ENCODE data around the gene KLHL6.
A peak's percentile ranks its signal among the peaks of the same experiment; 100 is the strongest.

KLHL6 gene

DNA sequence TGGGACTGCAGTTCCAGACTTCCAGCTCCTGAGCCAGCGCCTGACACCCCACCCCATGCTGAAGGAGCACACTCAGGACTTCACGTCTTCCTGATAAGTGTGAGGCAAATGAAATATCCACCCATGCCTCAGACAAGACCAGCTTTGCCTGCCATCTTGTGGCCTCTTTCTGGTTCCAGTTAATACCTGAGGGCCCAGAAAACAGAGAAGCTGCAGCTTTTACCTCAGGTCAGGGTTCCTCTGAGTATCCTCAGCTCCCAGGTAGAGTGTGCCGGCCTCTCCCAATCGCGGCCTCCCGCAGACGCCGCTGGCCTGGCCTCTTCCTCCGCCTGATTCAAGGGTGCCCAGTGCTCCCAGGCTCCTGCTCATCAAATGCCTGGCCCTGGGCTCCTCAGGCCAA is 5.1 kb upstream of the KLHL6 start:
- no peak for DNase-seq

DNA sequence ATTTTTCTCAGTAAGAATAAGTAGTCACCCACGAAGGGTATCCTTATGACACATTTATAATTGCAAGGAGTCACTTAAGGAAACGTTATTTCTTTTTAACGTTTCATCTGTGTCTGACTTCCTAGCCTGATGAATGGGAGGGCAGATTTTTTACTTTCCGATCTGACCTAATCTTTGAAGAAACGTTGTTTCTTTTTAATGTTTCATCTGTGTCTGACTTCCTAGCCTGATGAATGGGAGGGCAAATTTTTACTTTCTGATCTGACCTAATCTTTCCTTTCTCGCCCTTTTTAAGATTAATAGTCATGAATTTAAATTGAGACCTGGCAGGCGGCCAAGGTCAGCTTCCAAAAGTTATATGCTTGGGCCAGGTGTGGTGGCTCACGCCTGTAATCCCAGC is 3.0 kb upstream of the KLHL6 start:
- no peak for DNase-seq

DNA sequence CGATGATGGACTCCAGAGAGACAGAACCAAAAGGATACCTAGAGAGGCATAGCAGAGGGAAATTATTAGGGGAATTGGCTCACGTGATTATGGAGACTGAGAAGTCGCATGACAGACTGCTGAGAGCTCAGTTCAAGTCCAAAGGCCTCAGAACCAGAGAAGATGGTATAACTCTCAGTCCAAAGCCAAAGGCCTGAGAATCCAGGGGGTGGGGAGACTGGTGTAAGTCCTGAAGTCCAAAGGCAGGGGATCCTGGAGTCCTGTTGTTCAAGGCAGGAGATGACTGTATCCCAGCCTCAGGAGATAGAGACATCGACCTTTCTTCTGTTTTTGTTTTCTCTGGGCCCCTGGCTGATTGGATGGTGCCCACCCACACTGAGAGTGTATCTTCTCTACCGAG is 1.2 kb upstream of the KLHL6 start:
- DNase-seq: no peak

DNA sequence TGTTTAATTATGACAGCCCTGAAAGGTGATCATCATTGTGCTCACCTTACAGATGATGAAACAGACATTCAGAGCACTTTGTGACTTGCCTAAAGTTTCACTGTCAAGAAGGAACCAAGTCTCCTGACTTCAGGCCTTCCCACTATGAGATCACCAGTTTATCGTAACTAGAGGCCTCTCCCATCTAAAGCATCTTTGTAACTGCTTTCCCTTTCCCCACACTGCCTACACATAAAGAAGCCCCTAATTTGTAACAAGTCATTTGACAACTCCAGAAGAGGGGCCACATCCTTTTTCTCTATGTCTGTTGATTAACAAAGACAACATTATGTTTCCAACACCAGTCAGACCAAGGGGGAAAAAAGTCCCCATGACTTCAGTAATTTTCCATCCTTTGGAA is 1.1 kb downstream of the KLHL6 start:
- no peak for DNase-seq

DNA sequence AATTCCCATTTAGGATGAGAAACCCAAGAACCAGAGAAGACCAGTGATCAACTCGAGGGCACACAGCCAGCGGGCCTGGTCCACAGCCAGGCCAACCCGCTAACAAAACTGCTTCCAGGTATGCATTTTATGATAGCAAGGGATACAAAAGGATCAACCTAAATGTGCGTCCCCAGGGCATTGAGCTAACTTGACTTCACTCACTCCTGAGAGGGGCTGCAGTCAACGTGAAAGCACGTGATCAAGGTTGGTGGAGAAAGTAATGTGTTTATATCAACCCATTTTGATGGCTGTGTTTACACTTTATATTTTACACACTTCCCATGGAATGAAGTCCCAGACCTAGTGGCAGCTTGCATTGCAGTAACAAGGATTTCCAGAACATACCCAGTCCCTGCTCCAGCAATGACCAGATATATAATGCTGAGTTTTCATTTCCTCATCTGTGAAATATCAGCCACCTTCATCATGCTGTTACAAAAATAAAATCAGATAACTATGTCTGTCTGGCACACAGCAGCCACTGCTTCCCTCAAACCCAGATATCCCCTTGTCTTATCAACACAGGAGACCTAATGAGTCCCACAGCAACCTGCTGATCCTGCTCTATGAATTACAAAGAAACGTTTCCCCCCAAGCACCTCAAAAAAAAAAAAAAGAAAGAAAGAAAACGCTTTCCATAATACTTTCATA is 2.0 kb downstream of the KLHL6 start:
- DNase-seq: no peak

DNA sequence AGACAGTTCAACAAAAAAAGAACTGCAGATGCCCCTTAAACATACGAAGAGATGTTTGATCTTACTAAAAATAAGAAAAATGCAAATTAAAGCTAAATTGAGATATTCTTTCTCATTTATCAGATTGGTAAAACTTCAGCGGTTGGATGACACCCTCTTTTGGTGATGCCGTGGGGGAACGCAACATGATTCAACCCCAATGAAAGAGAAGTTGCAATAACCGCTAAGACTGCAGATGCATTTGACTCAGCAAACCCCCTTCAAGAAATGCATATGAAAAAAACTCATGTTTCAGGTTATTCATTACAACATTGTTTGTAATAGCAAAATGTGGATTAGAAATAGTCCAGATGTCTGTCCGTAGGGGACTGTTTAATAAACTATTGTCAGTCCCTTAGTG is 3.6 kb downstream of the KLHL6 start:
- DNase-seq: no peak

DNA sequence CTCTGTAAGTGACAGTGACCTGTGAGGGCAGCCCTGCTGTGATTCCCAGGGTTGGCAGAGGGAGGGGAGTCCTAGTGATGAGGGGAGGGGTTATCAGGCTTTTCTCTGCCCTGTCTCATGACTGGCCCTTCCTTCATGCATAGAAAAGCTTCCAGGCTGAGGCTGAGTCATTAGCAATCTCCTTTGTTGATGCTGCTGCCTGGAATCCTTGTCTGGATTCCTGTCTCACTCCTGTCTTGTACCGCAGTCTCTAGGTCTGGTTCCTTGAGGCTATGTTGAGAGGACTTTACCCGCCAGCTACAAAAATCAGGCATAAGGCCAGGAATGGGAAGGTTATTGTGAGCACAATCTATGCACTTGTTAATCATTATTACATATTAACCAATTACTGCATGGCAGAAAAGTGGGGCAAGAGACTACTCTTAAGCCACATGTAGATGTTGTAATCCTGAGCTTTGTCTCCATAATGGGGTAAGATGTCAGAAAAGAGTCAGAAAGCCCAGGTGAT is 7.2 kb downstream of the KLHL6 start:
- peak; percentile 44 for DNase-seq

GRCh38 chr3:183546625-183547024 is 8.9 kb downstream of the KLHL6 start:
- DNase-seq: no peak

DNA sequence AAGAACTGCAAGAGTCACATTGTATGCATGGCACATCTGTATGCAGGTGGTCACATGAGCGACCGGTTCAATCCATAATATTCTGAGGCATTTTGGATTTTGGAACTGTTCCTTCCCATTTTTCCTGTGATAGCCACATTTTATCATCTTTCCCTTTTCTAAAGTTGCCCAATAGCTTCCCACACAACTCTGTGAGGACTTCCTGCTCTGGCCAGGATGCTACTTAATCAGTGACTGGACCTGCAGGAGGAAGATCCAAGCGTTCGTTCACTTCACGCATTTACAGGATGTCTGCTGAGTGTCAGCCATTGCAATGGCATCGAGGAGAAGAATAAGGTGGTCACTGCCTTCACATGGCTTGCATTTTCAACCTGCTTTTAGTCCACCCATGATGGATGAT is 9.8 kb downstream of the KLHL6 start:
- DNase-seq: no peak

DNA sequence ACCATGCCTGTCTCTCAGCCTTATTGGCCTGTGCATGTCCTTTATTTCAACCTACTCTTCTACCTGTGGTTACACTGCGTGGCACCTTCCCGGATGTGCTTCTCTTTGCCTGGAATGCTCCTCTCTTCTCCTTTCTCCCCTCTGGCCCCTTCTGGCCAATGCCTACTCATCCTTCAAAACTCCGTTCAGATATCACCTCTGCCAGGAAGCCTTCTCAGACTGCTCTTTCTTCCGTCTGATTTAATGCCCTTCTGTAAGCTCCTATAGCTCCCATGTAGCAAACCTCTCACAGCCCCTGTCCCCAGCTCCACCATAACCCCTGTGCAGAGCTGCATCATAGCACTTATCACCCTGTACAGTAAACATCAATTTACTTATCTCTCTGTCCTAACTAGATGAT is 13.2 kb downstream of the KLHL6 start:
- DNase-seq: no peak

DNA sequence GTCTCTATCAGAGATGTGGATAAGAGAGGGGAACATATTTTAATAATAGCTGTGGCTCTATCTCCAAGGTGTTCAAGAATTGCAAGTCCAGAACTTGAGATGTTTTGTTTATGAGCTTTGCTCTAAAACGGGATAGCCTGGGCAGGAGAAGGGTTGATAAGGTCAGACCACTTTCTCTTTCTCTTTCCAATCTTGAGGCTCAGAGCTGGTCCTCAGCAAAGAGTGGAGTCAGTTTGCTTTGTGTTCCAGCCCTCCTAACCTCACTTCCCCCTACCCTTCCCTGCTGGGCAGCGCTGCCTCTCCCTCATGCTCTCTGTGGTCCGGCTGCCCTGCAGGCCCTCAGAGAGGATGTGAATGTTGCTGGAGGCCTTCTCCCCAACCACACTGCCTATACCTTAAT is 13.8 kb downstream of the KLHL6 start:
- DNase-seq: no peak

- DNase-seq: no peak
These were observed 14.3 kb downstream of the KLHL6 start for GRCh38 chr3:183541235-183541655.

- no peak for DNase-seq
These were observed 14.8 kb downstream of the KLHL6 start for GRCh38 chr3:183540501-183541234.

- no peak for DNase-seq
These were observed 15.7 kb downstream of the KLHL6 start for GRCh38 chr3:183539811-183540210.

DNA sequence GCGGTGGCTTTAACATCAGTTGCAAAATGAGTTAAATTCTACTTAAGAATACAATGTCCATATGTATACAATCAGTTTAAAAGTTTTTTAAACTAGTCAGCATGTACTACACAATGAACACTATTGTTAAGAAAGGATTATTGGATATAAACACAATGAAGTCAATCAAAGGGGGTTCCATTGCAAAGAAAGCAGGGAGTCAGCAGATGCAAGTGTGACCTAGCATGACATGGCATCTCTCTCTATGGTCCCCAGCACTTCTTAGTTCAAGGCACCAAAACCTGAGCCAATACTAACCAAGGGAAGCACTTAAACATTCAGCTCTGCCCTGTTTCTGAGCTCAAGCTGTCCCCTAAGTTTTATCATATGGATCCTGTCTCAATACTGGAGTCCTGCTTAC is 17.0 kb downstream of the KLHL6 start:
- no peak for DNase-seq

- DNase-seq: no peak
These were observed 18.2 kb downstream of the KLHL6 start for GRCh38 chr3:183537295-183537730.

DNA sequence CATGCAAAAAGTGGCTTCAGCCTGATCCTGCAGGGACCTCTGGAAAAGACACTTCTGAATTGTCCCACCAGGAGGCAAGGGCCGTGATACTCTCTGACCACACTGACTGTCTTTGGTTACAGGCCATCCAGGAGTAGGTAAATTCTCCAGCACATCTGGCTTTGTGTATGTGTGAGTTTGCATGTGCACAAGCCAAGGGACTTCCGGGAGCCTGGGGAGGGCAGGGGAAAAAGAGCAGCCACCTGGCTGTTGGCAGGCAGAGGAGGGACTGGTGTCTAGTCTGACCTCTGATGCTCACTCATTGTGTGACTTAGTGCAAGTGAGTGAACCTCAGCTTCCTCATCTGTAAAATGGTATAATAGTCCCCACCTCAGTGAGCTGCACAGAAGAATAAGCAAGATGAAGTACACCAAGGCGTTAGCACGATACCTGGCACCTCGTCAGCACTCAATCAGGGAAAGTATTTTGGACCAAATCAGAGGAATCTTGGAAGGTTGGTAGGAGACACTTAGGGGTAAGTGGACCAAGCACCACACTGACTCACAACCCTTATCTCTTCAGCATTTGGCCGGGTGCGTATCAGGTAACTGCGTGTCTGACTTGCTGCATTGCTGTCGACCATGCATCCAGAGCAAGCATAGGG is 19.1 kb downstream of the KLHL6 start:
- no peak for DNase-seq

GRCh38 chr3:183534249-183534648 is 21.3 kb downstream of the KLHL6 start:
- no peak for DNase-seq

DNA sequence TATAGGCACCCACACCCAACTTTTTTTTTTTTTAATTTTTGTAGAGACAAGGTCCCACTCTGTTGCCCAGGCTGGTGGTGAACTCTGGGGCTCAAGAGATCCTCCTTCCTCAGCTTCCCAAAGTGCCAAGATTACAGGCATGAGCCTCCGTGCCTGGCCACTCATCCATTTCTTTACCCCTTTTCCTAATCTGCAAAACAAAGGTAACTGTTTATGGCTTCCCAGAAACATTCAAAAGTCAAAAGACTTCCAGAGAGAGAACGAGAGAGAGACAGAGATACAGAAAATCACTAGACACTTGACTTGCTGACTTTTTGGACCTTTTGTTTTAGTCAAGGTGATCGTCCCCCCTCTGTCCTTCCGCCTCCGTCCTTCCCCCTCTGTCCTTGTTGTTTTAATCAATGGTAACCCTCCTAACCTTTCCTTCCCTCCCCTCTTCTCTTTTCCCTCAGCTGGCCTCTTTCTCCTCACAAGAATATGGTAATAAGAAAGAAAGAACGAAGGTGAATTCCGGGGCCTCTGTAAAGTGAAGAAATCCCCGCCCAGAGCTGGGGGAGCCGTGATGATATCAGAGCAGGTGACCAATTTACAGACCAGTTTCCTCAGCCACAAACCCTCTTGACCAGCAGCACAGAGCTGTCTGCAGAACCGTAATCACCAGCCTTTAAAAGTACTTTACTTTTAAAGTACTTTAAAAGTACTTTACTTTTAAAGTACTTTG is 21.9 kb downstream of the KLHL6 start:
- no peak for DNase-seq

DNA sequence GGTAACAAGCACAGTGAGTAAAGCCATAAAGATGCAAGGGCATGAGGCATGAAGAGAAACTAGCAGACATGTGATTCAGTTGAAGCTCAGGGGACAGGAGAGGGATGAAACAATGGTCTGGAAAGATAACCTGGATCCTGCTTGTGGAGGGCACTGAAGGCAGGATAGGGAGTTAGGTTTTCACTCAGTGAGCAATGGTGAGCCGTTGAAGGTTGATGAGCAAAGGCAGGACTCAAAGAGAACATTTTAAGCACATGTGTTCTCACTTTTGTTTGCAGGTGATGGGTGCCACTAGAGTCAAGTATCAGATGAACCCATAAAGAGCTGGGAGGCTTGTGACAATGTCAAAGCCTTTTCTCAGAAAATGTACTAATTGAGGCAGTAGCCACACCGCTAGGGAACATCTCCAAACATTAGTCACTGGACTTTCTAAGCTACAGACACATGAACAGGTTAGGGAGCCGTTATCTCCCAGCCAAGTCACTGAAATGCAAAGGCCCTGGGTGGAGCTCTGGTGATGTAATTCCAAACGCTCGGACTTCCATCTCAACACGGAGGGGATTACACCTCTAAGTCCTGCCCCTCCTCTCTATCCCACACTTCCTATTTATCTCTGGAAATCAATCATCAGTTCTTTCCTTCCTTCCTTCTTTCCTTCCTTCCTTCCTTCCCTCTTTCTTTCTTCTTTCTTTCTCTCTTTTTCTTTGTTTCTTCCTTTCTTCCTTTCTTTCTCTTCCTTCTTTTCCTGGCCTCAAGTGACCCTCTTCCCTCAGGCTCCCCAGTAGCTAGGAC is 22.7 kb downstream of the KLHL6 start:
- DNase-seq: no peak

- no peak for DNase-seq
These were observed 25.8 kb downstream of the KLHL6 start for GRCh38 chr3:183529717-183530116.

- no peak for DNase-seq
These were observed 26.3 kb downstream of the KLHL6 start for GRCh38 chr3:183529185-183529584.

Measured in retina (tissue), 1 donor.